IPS DF 6.9 (cell line): Measurements from ENCODE around the gene MRPL33.

Experiments
- DNase-seq: peaks from one replicate; pipeline ENCODE4 v3.0.0-alpha.2; 2013; ENCODE audit warnings: low read depth, low spot score
- H3K27ac ChIP-seq: one replicate; pipeline ENCODE4 v1.5.1; 2013; ENCODE audit warnings: low read length, control low read depth
- H3K27me3 ChIP-seq: 2 replicates; pipeline ENCODE4 v1.6.1; 2013; ENCODE audit warnings: mild to moderate bottlenecking, low read length; ENCODE audit not compliant: control insufficient read depth, insufficient read depth
- H3K36me3 ChIP-seq: 2 replicates; pipeline ENCODE4 v1.6.1; 2013; ENCODE audit warnings: low read length; ENCODE audit not compliant: control insufficient read depth, insufficient read depth
- H3K4me1 ChIP-seq: 2 replicates; pipeline ENCODE4 v1.6.1; 2013; ENCODE audit warnings: low read length; ENCODE audit not compliant: control insufficient read depth, insufficient read depth
- H3K4me3 ChIP-seq: 2 replicates; pipeline ENCODE4 v1.5.1; 2013; ENCODE audit warnings: mild to moderate bottlenecking, low read length
- H3K9me3 ChIP-seq: 2 replicates; pipeline ENCODE4 v1.6.1; 2013; ENCODE audit warnings: low read length, inconsistent platforms; ENCODE audit not compliant: control insufficient read depth, insufficient read depth
- WGBS: extraction: QIAGEN DNeasy Blood & Tissue Kit; methylation state at CpG from one replicate; pipeline ENCODE4 v1.1.7; 2013; ENCODE audit warnings: mixed read lengths, missing lambda C conversion rate; ENCODE audit not compliant: insufficient read length, insufficient coverage; 5-methylcytosine and 5-hydroxymethylcytosine counted together

Gene MRPL33

DNA sequence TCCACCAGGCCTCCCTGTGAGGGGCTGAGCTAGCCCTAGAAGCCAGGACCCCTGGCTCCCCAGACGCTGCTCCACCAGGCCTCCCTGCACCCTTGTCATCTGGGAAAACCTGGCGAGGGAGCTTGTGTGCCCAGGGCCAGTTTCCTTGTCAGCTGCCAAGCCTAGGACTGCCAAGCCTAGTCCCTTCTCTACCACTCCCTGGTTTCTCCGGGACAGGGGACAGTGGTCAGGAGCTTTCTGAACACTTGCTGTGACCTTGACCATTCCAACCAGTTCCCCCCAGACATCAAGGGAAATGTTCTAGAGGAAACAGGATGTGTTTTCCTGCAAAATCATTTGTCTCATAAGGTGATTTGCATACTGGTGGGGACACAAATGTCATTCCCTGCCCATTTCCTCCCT is 41.3 kb upstream of the MRPL33 start:
- H3K27ac ChIP-seq: no peak overlapping the region
- DNase-seq: no peak
- H3K27me3 ChIP-seq: no peaks in the 10 kb centered on the region
- no CpG with 5 or more reads among the region's 3 CpGs for WGBS
- H3K9me3 ChIP-seq: no peaks in the 10 kb centered on the region
- no peaks in the 10 kb centered on the region for H3K36me3 ChIP-seq
- no peak overlapping the region for H3K4me3 ChIP-seq
- peaks cover 4% of the 10 kb centered on the region for H3K4me1 ChIP-seq

DNA sequence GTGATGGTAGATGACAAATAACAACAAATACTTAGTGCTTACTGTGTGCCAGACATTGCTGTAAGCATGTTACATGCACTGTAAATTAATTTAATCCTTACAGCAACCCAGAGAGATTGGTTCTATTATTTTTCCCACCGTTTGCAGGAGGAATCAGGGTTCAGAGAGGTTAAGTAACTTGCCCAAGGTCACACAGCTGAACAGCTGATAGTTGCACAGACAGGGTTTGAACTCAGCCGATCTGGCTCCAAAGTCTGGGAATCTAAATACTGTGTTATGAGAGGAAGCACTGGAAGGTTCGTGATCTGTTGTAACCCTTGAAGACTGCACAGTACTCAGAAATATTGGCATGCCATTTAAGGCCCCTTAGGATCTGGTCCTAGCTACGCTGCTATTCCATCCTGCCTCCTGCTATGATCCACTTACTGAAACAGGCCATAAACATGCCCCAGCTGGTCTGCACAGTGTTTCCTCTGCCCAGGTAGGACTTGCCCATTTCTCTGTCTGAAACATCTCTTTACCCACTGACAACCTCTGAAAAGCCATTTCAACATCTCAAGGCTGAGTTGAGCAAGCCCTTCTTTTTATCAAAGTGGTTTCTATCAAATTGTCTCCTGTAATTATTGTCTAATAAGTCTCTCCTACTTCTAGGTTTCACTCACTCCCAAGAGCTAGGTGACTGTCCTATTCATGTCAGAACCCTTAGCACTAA is 40.4 kb upstream of the MRPL33 start:
- Histone ChIP-seq H3K4me1 (peaks cover 7% of the 10 kb centered on the region), H3K9me3 (no peaks in the 10 kb centered on the region), H3K27ac (no peak overlapping the region), H3K36me3 (no peaks in the 10 kb centered on the region), H3K4me3 (no peak overlapping the region), H3K27me3 (no peaks in the 10 kb centered on the region)
- no peak for DNase-seq
- WGBS: no CpG with 5 or more reads among the region's 4 CpGs

DNA sequence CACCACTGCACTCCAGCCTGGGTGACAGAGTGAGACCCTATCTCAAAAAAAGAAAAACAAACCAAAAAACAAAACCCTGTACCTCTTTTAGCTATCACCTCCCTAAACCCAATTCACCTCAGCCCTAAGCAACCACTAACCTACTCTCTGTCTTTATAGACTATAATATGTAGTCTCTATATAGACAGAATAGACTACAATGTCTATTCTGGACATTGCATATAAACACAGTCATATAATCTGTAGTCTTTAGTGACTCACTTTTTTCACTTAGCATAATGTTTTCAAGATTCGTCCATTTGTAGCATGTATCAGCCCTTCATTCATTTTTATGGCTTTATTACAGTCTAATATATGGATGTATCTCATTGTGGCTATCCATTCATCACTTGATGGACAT is 37.2 kb upstream of the MRPL33 start:
- H3K9me3 ChIP-seq: no peaks in the 10 kb centered on the region
- peaks cover 8% of the 10 kb centered on the region for H3K4me1 ChIP-seq
- H3K27ac ChIP-seq: no peak overlapping the region
- H3K4me3 ChIP-seq: no peak overlapping the region
- no peaks in the 10 kb centered on the region for H3K36me3 ChIP-seq
- DNase-seq: no peak
- no CpG with 5 or more reads among the region's 1 CpG for WGBS
- H3K27me3 ChIP-seq: no peaks in the 10 kb centered on the region

GRCh38 chr2:27735263-27735904 is 36.1 kb upstream of the MRPL33 start:
- Histone ChIP-seq H3K4me3 (peak overlapping the region; percentile 40; the same call in 1 of the 2 replicates), H3K27ac (no peak overlapping the region), H3K4me1 (peaks cover 8% of the 10 kb centered on the region), H3K27me3 (no peaks in the 10 kb centered on the region), H3K9me3 (no peaks in the 10 kb centered on the region), H3K36me3 (no peaks in the 10 kb centered on the region)
- no peak for DNase-seq
- WGBS: no CpG with 5 or more reads among the region's 51 CpGs

- WGBS: no CpG with 5 or more reads among the region's 10 CpGs
- no peaks in the 10 kb centered on the region for H3K27me3 ChIP-seq
- H3K36me3 ChIP-seq: no peaks in the 10 kb centered on the region
- H3K4me3 ChIP-seq: no peak overlapping the region
- no peak overlapping the region for H3K27ac ChIP-seq
- no peaks in the 10 kb centered on the region for H3K9me3 ChIP-seq
- peaks cover 8% of the 10 kb centered on the region for H3K4me1 ChIP-seq
- DNase-seq: no peak
Observed at GRCh38 chr2:27736031-27736889, 35.3 kb upstream of the MRPL33 start.

- Histone ChIP-seq H3K27ac (no peak overlapping the region), H3K4me3 (no peak overlapping the region), H3K36me3 (no peaks in the 10 kb centered on the region), H3K9me3 (no peaks in the 10 kb centered on the region), H3K4me1 (peaks cover 8% of the 10 kb centered on the region), H3K27me3 (no peaks in the 10 kb centered on the region)
- no peak for DNase-seq
- no CpG with 5 or more reads among the region's 6 CpGs for WGBS
Observed at GRCh38 chr2:27736890-27737204, 34.7 kb upstream of the MRPL33 start.

GRCh38 chr2:27737676-27738348 is 33.7 kb upstream of the MRPL33 start:
- Histone ChIP-seq H3K36me3 (no peaks in the 10 kb centered on the region), H3K4me1 (peaks cover 8% of the 10 kb centered on the region), H3K27ac (no peak overlapping the region), H3K4me3 (no peak overlapping the region), H3K27me3 (no peaks in the 10 kb centered on the region), H3K9me3 (no peaks in the 10 kb centered on the region)
- no CpG with 5 or more reads among the region's 7 CpGs for WGBS
- no peak for DNase-seq

DNA sequence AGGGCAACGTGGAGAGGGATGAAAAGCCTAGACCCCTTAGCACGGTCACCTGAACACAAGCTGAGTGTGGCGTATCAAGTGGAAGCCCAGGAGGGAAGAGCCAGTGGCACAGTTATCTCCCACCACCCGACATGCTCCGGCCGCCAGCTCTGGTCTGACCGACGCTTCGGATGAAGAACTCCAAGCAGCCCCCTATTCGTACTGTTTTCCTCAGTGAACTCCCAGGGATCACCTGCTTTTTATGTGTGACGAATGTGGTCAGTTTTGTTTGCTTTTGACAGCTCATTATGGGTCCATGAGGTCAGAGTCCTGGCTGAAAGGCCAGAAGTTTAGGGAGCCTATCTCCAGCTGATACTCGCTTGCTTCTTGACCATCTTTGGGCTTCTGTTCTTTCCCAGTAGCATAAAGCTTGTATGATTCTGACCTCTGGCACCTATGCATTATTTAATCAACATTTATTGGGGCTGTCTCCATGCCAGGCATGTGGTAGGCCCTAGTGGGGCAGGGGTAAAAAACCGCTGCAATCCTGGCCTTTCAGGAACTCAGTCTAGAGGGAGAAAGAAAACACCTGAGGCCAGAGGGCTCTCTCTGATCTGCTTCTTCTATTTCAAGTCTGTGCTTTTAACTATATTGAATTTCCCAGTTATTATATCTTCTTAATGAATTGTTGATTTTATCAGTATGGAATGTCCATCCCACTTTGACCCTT is 33.0 kb upstream of the MRPL33 start:
- Histone ChIP-seq H3K36me3 (no peaks in the 10 kb centered on the region), H3K27me3 (no peaks in the 10 kb centered on the region), H3K9me3 (no peaks in the 10 kb centered on the region), H3K4me1 (peaks cover 8% of the 10 kb centered on the region), H3K4me3 (no peak overlapping the region), H3K27ac (no peak overlapping the region)
- no peak for DNase-seq
- no CpG with 5 or more reads among the region's 13 CpGs for WGBS

DNA sequence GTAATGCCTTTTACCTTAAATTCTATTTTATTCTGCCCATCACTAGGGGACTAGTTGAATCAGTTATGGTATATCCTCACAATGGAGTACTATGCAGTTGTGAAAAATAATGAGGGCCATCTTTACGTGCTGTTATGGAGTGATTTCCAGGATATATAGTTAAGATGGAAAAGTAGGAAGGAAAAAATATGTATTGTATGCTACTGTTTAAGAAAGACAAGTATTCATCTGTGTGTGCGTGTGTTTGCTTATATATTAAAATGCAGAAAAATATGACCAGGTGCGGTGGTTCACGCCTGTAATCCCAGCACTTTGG is 32.5 kb upstream of the MRPL33 start:
- Histone ChIP-seq H3K36me3 (no peaks in the 10 kb centered on the region), H3K4me1 (peaks cover 8% of the 10 kb centered on the region), H3K27ac (no peak overlapping the region), H3K27me3 (no peaks in the 10 kb centered on the region), H3K9me3 (no peaks in the 10 kb centered on the region), H3K4me3 (no peak overlapping the region)
- no CpG with 5 or more reads among the region's 4 CpGs for WGBS
- DNase-seq: no peak

DNA sequence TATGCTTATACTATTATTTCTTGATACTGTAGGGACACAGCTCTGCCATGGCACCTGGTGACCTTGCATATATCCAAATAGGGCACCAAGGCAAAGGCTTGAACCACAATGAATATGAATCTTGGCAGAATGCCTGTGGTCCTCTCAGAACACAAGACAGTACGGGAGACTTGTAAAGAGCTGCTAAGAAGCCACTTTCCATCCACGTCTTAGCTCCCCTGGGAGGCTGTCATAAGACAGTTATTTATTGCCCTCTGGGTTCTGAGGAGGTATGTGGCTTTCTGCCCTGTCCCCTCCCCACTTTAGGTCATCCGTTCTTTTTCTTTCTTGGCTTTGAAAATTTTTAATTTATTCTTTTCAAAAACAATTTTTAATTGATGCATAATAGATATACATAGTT is 29.8 kb upstream of the MRPL33 start:
- Histone ChIP-seq H3K4me1 (no peaks in the 10 kb centered on the region), H3K27me3 (no peaks in the 10 kb centered on the region), H3K36me3 (no peaks in the 10 kb centered on the region), H3K4me3 (no peak overlapping the region), H3K9me3 (no peaks in the 10 kb centered on the region), H3K27ac (no peak overlapping the region)
- no CpG with 5 or more reads among the region's 3 CpGs for WGBS
- DNase-seq: no peak
